GM13977 (cell line): ENCODE data around the gene GPANK1.

ENCODE experiments used
- DNase-seq: peaks from one replicate; pipeline ENCODE4 v3.0.0; 2012; ENCODE audit warnings: low spot score
- in situ Hi-C: fragments of 300-500 bp; cut with MboI; formaldehyde crosslinking; loops from one replicate; pipeline ENCODE4 v1.12.0; 2022; ENCODE audit warnings: low sequenced_read_pairs, low pct_unique_long_range_greater_than_20kb, mixed read lengths, inconsistent platforms; ENCODE audit not compliant: unreplicated experiment
- TF ChIP-seq, protein P1 (sequence below): IDR thresholded peaks from 2 replicates; pipeline ENCODE4 v1.5.1; 2012; ENCODE audit warnings: mild to moderate bottlenecking, control low read depth; ENCODE audit not compliant: insufficient read depth; ENCODE audit errors: extremely low read depth, missing control alignments

GPANK1 gene

GRCh38 chr6:31701666-31702404 lies 37.0 kb upstream of the GPANK1 start:
- TF ChIP-seq, protein P1, sequence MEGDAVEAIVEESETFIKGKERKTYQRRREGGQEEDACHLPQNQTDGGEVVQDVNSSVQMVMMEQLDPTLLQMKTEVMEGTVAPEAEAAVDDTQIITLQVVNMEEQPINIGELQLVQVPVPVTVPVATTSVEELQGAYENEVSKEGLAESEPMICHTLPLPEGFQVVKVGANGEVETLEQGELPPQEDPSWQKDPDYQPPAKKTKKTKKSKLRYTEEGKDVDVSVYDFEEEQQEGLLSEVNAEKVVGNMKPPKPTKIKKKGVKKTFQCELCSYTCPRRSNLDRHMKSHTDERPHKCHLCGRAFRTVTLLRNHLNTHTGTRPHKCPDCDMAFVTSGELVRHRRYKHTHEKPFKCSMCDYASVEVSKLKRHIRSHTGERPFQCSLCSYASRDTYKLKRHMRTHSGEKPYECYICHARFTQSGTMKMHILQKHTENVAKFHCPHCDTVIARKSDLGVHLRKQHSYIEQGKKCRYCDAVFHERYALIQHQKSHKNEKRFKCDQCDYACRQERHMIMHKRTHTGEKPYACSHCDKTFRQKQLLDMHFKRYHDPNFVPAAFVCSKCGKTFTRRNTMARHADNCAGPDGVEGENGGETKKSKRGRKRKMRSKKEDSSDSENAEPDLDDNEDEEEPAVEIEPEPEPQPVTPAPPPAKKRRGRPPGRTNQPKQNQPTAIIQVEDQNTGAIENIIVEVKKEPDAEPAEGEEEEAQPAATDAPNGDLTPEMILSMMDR = no peak
- DNase-seq = no peak
- in situ Hi-C loops = no loop called here

GRCh38 chr6:31700740-31701401 lies 36.1 kb upstream of the GPANK1 start:
- TF ChIP-seq, protein P1 = no peak
- DNase-seq = no peak
- in situ Hi-C loops = no loop called here

- in situ Hi-C loops = no loop called here
- TF ChIP-seq, protein P1 = no peak
- no peak for DNase-seq
These were observed 32.8 kb upstream of the GPANK1 start for GRCh38 chr6:31697555-31697954.

- DNase-seq = no peak
These were observed 28.7 kb upstream of the GPANK1 start for GRCh38 chr6:31693535-31693934.

GRCh38 chr6:31692886-31693285 lies 28.1 kb upstream of the GPANK1 start:
- TF ChIP-seq, protein P1 = no peak
- in situ Hi-C loops = no loop called here
- no peak for DNase-seq

More at GRCh38 chr6:31693535-31693934, 28.7 kb upstream of the GPANK1 start:
- TF ChIP-seq, protein P1 = no peak
- in situ Hi-C loops = no loop called here

DNA sequence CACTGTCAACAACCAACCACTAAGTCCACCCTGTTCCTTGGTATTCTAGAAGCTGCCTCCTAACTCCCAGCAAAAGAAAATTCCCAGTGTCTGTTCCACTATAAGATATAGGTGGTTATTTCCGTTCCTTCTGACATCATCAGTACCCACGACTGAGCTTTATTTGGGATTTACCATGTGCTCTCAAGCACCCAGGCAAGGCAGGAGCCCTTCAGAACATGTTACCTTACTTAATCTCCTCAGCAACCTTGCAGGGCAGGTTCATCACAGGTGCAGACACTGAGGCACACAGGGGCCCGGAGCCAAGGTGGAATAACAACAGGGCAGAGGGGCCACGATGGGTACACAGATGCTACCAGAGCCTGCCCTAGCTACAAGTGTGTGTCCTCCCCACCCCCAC lies 27.6 kb upstream of the GPANK1 start:
- DNase-seq = no peak
- in situ Hi-C loops = no loop called here
- TF ChIP-seq, protein P1 = no peak
